GM23248 (cell line): ENCODE results near the gene METAP1.

Experiments used
- EZH2 ChIP-seq: fragments of 200-600 bp; sonication (generic); IDR thresholded peaks from 2 replicates; pipeline ENCODE4 v1.6.1; 2018; ENCODE audit warnings: antibody characterized with exemption, mild to moderate bottlenecking; ENCODE audit not compliant: insufficient read depth, poor library complexity, severe bottlenecking
- EZH2phosphoT487 ChIP-seq: fragments of 200-600 bp; sonication (generic); IDR thresholded peaks from 2 replicates; pipeline ENCODE4 v1.6.1; 2018; ENCODE audit warnings: antibody characterized with exemption, moderate library complexity, mild to moderate bottlenecking, low read depth; ENCODE audit not compliant: insufficient read depth

GRCh38 chr4:98994474-98995182 is 893 bp upstream of the METAP1 start:
- TF ChIP-seq EZH2: no peak
- TF ChIP-seq EZH2phosphoT487: no peak
